Peyer's patch (tissue), 4 donors: Measurements from ENCODE around the gene TMEM63A. TPM values are rescaled to one million over a fixed set of nuclear protein-coding genes. Genes with fewer than 3 reads are reported as not detected.

ENCODE experiments used
- DNase-seq, 3 donors: peaks; one replicate each; pipeline ENCODE4 v3.0.0-alpha.2; 2017 to 2019
- H3K27ac ChIP-seq, 4 donors: fragments of 200-600 bp; sonication (generic); one replicate each; pipeline ENCODE4 v1.5.1; 2016 to 2019
- H3K27me3 ChIP-seq, 2 donors: fragments of 200-600 bp; sonication (generic); one replicate each; pipeline ENCODE4 v1.5.1; 2019
- H3K36me3 ChIP-seq, 3 donors: fragments of 200-600 bp; sonication (generic); one replicate each; pipeline ENCODE4 v1.5.1; 2016 to 2019
- H3K4me1 ChIP-seq, 4 donors: fragments of 200-600 bp; sonication (generic); one replicate each; pipeline ENCODE4 v1.5.1; 2016 to 2019
- H3K4me3 ChIP-seq, 4 donors: fragments of 200-600 bp; sonication (generic); 1 replicate in 3 of 4; 2 replicates in 1 of 4; pipeline ENCODE4 v1.5.1; 2016 to 2019; ENCODE audit warnings: mild to moderate bottlenecking in 1 of 4
- H3K9me3 ChIP-seq, 4 donors: fragments of 200-600 bp; sonication (generic); one replicate each; pipeline ENCODE4 v1.5.1; 2016 to 2019; ENCODE audit warnings: mild to moderate bottlenecking in 1 of 4
- POLR2A ChIP-seq, 2 donors: fragments of 450-650 bp; IDR thresholded peaks; one replicate each; pipeline ENCODE4 v1.5.1; 2017; ENCODE audit warnings: antibody characterized with exemption in 2 of 2, mild to moderate bottlenecking in 2 of 2, moderate library complexity in 2 of 2
- total RNA-seq, 4 donors: library from RNA; depleted of rRNA; stranded (reverse); fragments of >200 nt; gene quantifications; one replicate each; pipeline ENCODE4 v1.1.0, GENCODE V29; 2016
- TF ChIP-seq, protein P1 (sequence below), 6 experiments: fragments of 450-650 bp in 4 of 6; fragments of 200-600 bp in 2 of 6; sonication (generic) in 1 of 6; IDR thresholded peaks; one replicate each; pipeline ENCODE4 v1.5.1; 2017 to 2019; ENCODE audit warnings: antibody characterized with exemption in 6 of 6, mild to moderate bottlenecking in 3 of 6, moderate library complexity in 1 of 6

Gene TMEM63A
- total RNA-seq, 4 donors from 2014 or later, result 77.8 to 339 (median 275) TPM

- H3K36me3 ChIP-seq, result peaks cover 0 to 32% (median 3%) of the 10 kb centered on the region in 3 donors
- H3K4me3 ChIP-seq, result peak overlapping the region in 1 of 4 donors; percentile 11
- no peaks in the 10 kb centered on the region for H3K27me3 ChIP-seq
- peak in 2 of 3 donors; percentile 75 to 80 for DNase-seq
- H3K9me3 ChIP-seq, result no peaks in the 10 kb centered on the region
- peaks cover 4 to 43% (median 18%) of the 10 kb centered on the region in 4 donors for H3K4me1 ChIP-seq
- peak overlapping the region in 3 of 4 donors; percentile 59 to 87 (median 75) for H3K27ac ChIP-seq
- TF ChIP-seq POLR2A (IDR thresholded peaks at IDR 0.05), result no peak
- TF ChIP-seq, protein P1, sequence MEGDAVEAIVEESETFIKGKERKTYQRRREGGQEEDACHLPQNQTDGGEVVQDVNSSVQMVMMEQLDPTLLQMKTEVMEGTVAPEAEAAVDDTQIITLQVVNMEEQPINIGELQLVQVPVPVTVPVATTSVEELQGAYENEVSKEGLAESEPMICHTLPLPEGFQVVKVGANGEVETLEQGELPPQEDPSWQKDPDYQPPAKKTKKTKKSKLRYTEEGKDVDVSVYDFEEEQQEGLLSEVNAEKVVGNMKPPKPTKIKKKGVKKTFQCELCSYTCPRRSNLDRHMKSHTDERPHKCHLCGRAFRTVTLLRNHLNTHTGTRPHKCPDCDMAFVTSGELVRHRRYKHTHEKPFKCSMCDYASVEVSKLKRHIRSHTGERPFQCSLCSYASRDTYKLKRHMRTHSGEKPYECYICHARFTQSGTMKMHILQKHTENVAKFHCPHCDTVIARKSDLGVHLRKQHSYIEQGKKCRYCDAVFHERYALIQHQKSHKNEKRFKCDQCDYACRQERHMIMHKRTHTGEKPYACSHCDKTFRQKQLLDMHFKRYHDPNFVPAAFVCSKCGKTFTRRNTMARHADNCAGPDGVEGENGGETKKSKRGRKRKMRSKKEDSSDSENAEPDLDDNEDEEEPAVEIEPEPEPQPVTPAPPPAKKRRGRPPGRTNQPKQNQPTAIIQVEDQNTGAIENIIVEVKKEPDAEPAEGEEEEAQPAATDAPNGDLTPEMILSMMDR (IDR thresholded peaks at IDR 0.05), result no peak
Measured at GRCh38 chr1:225875044-225875815, 7.0 kb downstream of the TMEM63A start.

DNA sequence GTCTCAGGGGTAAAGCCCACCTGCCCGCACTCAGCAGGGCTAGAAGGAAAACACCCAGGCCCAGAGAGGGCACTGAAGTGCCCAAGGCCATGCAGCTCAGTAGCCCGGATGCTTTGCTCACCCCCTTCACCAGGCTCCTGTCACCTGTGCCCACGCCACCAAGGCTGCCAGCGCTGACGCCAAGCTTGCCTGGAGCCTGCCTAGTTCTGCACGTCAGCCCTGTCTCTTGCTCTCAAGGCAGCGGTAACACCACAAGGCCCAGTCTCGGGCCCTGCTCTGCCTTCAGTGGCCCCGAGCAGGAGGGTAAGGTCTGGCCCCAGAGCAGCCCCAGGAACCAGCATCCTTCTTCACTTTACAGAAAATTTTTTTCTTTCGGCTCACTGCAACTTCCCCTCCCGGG, 7.7 kb downstream of the TMEM63A start:
- Histone ChIP-seq H3K36me3 (peaks cover 0 to 39% (median 3%) of the 10 kb centered on the region in 3 donors), H3K4me3 (no peak overlapping the region), H3K4me1 (peaks cover 4 to 35% (median 12%) of the 10 kb centered on the region in 4 donors), H3K9me3 (no peaks in the 10 kb centered on the region), H3K27ac (no peak overlapping the region), H3K27me3 (no peaks in the 10 kb centered on the region)
- TF ChIP-seq, protein P1 (IDR thresholded peaks at IDR 0.05), result no peak
- no peak for TF ChIP-seq POLR2A (IDR thresholded peaks at IDR 0.05)
- no peak for DNase-seq

GRCh38 chr1:225873281-225873850, 8.8 kb downstream of the TMEM63A start:
- no peak for DNase-seq
- peaks cover 0 to 49% (median 3%) of the 10 kb centered on the region in 3 donors for H3K36me3 ChIP-seq

DNA sequence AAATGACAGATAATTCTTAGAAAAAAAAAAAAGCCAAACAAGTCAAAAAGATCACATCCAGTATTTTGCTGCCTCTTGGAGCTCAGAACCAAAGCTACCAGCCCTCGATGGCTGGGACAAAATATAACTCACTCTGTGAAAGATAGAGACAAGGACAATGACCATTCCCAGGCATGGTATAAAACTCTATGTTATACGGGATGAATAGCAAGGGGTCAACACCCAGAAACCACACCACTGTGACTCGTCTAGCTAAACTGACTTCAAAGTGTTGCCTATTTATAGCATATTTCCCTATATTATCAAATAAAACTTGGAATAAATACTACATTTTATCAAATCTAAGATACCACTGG, 10.1 kb downstream of the TMEM63A start:
- no peak overlapping the region for H3K27ac ChIP-seq
- peaks cover 0 to 62% (median 3%) of the 10 kb centered on the region in 3 donors for H3K36me3 ChIP-seq
- H3K27me3 ChIP-seq, result no peaks in the 10 kb centered on the region

More at GRCh38 chr1:225873281-225873850, 8.8 kb downstream of the TMEM63A start:
- TF ChIP-seq, protein P1 (IDR thresholded peaks at IDR 0.05), result no peak
- no peak for TF ChIP-seq POLR2A (IDR thresholded peaks at IDR 0.05)
- Histone ChIP-seq H3K4me1 (peaks cover 0 to 26% (median 6%) of the 10 kb centered on the region in 4 donors), H3K27me3 (no peaks in the 10 kb centered on the region), H3K27ac (no peak overlapping the region), H3K9me3 (no peaks in the 10 kb centered on the region), H3K4me3 (no peak overlapping the region)

GRCh38 chr1:225871359-225872074, 10.7 kb downstream of the TMEM63A start:
- TF ChIP-seq, protein P1 (IDR thresholded peaks at IDR 0.05), result no peak
- TF ChIP-seq POLR2A (IDR thresholded peaks at IDR 0.05), result no peak
- H3K4me3 ChIP-seq, result no peak overlapping the region
- H3K4me1 ChIP-seq, result peaks cover 0 to 9% (median 3%) of the 10 kb centered on the region in 4 donors
- no peaks in the 10 kb centered on the region for H3K27me3 ChIP-seq
- H3K36me3 ChIP-seq, result peaks cover 0 to 68% (median 3%) of the 10 kb centered on the region in 3 donors
- no peaks in the 10 kb centered on the region for H3K9me3 ChIP-seq
- H3K27ac ChIP-seq, result no peak overlapping the region
- no peak for DNase-seq

More for the DNA sequence above, 10.1 kb downstream of the TMEM63A start:
- TF ChIP-seq, protein P1 (IDR thresholded peaks at IDR 0.05), result no peak
- TF ChIP-seq POLR2A (IDR thresholded peaks at IDR 0.05), result no peak
- Histone ChIP-seq H3K4me1 (peaks cover 0 to 14% (median 0%) of the 10 kb centered on the region in 4 donors), H3K4me3 (no peak overlapping the region), H3K9me3 (no peaks in the 10 kb centered on the region)
- DNase-seq, result no peak
